Liver (tissue), 10 donors: ENCODE results near the gene TLN1. TPM values are rescaled to one million over a fixed set of nuclear protein-coding genes. Genes with fewer than 3 reads are reported as not detected.
A peak's percentile ranks its signal among the peaks of the same experiment; 100 is the strongest.

Source experiments
- DNase-seq: peaks from one replicate; pipeline ENCODE4 v3.0.0-alpha.2; 2017; ENCODE audit warnings: low spot score
- H3K27ac ChIP-seq, 2 donors: one replicate each; pipeline ENCODE4 v1.7.0; 2013; ENCODE audit warnings: inconsistent platforms in 2 of 2, low read length in 2 of 2, control low read depth in 1 of 2, low read depth in 1 of 2, mild to moderate bottlenecking in 1 of 2
- H3K27me3 ChIP-seq, 4 donors: one replicate each; pipeline versions ENCODE4 v1.6.1 to v1.7.0; 2013; ENCODE audit warnings: low read length in 3 of 4, inconsistent platforms in 1 of 4, mild to moderate bottlenecking in 1 of 4, moderate library complexity in 1 of 4; ENCODE audit not compliant: control insufficient read depth in 4 of 4, insufficient read depth in 4 of 4
- H3K36me3 ChIP-seq, 4 donors: one replicate each; pipeline versions ENCODE4 v1.6.1 to v1.7.0; 2013; ENCODE audit warnings: low read length in 3 of 4, mild to moderate bottlenecking in 3 of 4, low read depth in 1 of 4, moderate library complexity in 1 of 4; ENCODE audit not compliant: control insufficient read depth in 4 of 4, insufficient read depth in 3 of 4
- H3K4me1 ChIP-seq, 4 donors: one replicate each; pipeline versions ENCODE4 v1.6.1 to v1.7.0; 2013; ENCODE audit warnings: low read length in 3 of 4, mild to moderate bottlenecking in 3 of 4, moderate library complexity in 1 of 4; ENCODE audit not compliant: control insufficient read depth in 4 of 4, insufficient read depth in 4 of 4
- H3K4me3 ChIP-seq, 3 donors: one replicate each; pipeline versions ENCODE4 v1.6.1 to v1.7.0; 2013; ENCODE audit warnings: low read length in 3 of 3, control low read depth in 1 of 3, low read depth in 1 of 3, mild to moderate bottlenecking in 1 of 3
- H3K9ac ChIP-seq, 2 donors: one replicate each; pipeline ENCODE4 v1.7.0; 2013; ENCODE audit warnings: low read length in 2 of 2, mild to moderate bottlenecking in 2 of 2, moderate library complexity in 2 of 2, control low read depth in 1 of 2, low read depth in 1 of 2
- H3K9me3 ChIP-seq, 4 donors: one replicate each; pipeline versions ENCODE4 v1.6.1 to v1.7.0; 2013; ENCODE audit warnings: low read length in 3 of 4; ENCODE audit not compliant: control insufficient read depth in 4 of 4
- FOXA1 ChIP-seq: IDR thresholded peaks from 2 replicates; pipeline ENCODE4 v1.6.1; 2016; ENCODE audit warnings: antibody characterized with exemption
- FOXA2 ChIP-seq: IDR thresholded peaks from 2 replicates; pipeline ENCODE4 v1.6.1; 2016; ENCODE audit warnings: antibody characterized with exemption
- GABPA ChIP-seq, 2 donors: IDR thresholded peaks in 1 of 2; conservative IDR thresholded peaks in 1 of 2; 2 replicates each; pipeline ENCODE4 v1.6.1; 2016; ENCODE audit warnings: antibody characterized with exemption in 2 of 2, mild to moderate bottlenecking in 1 of 2, moderate library complexity in 1 of 2
- HNF4A ChIP-seq, 2 donors: conservative IDR thresholded peaks; 2 replicates each; pipeline ENCODE4 v1.6.1; 2016; ENCODE audit warnings: antibody characterized with exemption in 2 of 2, mild to moderate bottlenecking in 2 of 2
- RAD21 ChIP-seq, 2 donors: IDR thresholded peaks; 2 replicates each; pipeline ENCODE4 v1.6.1; 2016; ENCODE audit warnings: antibody characterized with exemption in 2 of 2, mild to moderate bottlenecking in 2 of 2
- TAF1 ChIP-seq: conservative IDR thresholded peaks from 2 replicates; pipeline ENCODE4 v1.6.1; 2016; ENCODE audit warnings: antibody characterized with exemption, mild to moderate bottlenecking
- YY1 ChIP-seq: IDR thresholded peaks from 2 replicates; pipeline ENCODE4 v1.6.1; 2016; ENCODE audit warnings: antibody characterized with exemption, mild to moderate bottlenecking
- WGBS: extraction: QIAGEN DNeasy Blood & Tissue Kit; methylation state at CpG from one replicate; pipeline ENCODE4 v1.1.7; 2013; 5-methylcytosine and 5-hydroxymethylcytosine counted together
- polyA plus RNA-seq, 2 donors: library from polyadenylated mRNA; stranded (reverse) in 1 of 2; unstranded in 1 of 2; fragments of 200-250 nt in 1 of 2; fragments of >200 nt in 1 of 2; fragmentation: Nextera tagmentation in 1 of 2; extraction: Ambion mirVana in 1 of 2; gene quantifications; one replicate each; pipeline versions ENCODE4 v1.2.1 to v1.2.3, GENCODE V29; 2013 to 2015
- small RNA-seq: library from RNA; depleted of rRNA; stranded (forward); fragments of <200 nt; gene quantifications from one replicate; pipeline ENCODE3, GENCODE V24; 2014
- total RNA-seq, 2 donors: library from RNA; depleted of rRNA; stranded (reverse); fragments of >200 nt; gene quantifications; one replicate each; pipeline ENCODE4 v1.2.3, GENCODE V29; 2014
- TF ChIP-seq, protein P1 (sequence below): IDR thresholded peaks from 2 replicates; pipeline ENCODE4 v1.6.1; 2016; ENCODE audit warnings: antibody characterized with exemption
- TF ChIP-seq, protein P2 (sequence below): IDR thresholded peaks from 2 replicates; pipeline ENCODE4 v1.6.1; 2016; ENCODE audit warnings: antibody characterized with exemption
- TF ChIP-seq, protein P3 (sequence below): IDR thresholded peaks from 2 replicates; pipeline ENCODE4 v1.6.1; 2016; ENCODE audit warnings: antibody characterized with exemption, mild to moderate bottlenecking
- donor health status: healthy.
- donor health status: healthy.
- donor health status: healthy.
- donor health status: healthy.
- donor health status: healthy.

Gene TLN1
- total and polyA plus RNA-seq, 4 donors: 24.5 to 184 (median 125) TPM

DNA sequence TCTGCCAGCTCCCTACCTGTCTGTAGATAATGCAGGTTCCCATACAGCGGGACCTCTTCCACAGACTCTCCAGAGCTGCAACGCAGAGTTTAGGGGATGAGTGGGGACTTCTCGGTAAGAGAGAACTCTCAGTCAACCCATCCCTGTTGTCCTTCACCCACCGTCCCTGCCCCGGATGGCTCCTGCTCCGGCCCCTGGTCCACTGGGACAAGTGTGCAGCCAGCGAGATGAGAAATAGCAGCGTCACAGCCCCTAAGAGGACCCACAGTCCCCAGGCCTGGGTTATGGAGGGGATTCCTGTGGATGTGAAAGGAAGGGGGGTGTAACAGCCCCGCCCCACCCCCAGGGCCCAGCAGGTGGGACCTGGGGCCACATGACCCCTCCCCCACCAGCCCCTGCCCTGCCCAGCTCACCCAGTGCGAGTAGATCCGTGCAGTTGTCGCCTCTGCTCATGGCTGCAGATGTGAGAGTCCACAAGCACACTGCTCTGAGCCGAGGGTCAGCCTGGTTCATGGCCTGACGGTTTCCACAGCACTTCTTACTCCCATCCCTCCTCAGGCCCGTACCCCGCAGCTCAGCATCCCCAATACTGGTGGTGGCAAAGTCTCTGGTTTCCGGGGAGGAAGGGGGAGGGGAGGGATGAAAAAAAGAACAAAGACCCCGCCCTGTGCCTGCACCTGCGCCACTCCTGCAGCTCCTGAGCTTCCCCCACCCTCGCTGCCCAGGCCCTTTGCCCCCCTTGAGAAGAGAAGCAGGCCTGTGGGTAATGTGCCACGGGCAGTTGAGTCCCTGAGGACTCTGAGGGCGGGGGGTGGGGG is 81.4 kb downstream of the TLN1 start, which contains the start of gene SIT1:
SIT1 (minus strand) TSS at position 591 of the 818 bp plus-strand sequence; CDS start at position 513, 78 bp downstream.
- Histone ChIP-seq H3K36me3 (no peaks in the 10 kb centered on the region), H3K9me3 (no peaks in the 10 kb centered on the region), H3K27me3 (no peaks in the 10 kb centered on the region), H3K4me1 (peaks cover 0 to 8% (median 4%) of the 10 kb centered on the region in 4 donors), H3K4me3 (no peak within 1 kb of the TSS), H3K9ac (no peak within 1 kb of the TSS), H3K27ac (peak within 1 kb of the TSS in 1 of 2 donors; percentile 42)
- DNase-seq: no peak
- no peak for TF ChIP-seq RAD21 (IDR thresholded peaks at IDR 0.05)
- TF ChIP-seq GABPA (IDR thresholded peaks at IDR 0.05 in 1 of 2, conservative IDR thresholded peaks at IDR 0.05 in 1 of 2): no peak
- no peak for TF ChIP-seq HNF4A (conservative IDR thresholded peaks at IDR 0.05)
- no peak for TF ChIP-seq TAF1
- WGBS: 67% methylated on average over 22 of the region's 22 CpGs

DNA sequence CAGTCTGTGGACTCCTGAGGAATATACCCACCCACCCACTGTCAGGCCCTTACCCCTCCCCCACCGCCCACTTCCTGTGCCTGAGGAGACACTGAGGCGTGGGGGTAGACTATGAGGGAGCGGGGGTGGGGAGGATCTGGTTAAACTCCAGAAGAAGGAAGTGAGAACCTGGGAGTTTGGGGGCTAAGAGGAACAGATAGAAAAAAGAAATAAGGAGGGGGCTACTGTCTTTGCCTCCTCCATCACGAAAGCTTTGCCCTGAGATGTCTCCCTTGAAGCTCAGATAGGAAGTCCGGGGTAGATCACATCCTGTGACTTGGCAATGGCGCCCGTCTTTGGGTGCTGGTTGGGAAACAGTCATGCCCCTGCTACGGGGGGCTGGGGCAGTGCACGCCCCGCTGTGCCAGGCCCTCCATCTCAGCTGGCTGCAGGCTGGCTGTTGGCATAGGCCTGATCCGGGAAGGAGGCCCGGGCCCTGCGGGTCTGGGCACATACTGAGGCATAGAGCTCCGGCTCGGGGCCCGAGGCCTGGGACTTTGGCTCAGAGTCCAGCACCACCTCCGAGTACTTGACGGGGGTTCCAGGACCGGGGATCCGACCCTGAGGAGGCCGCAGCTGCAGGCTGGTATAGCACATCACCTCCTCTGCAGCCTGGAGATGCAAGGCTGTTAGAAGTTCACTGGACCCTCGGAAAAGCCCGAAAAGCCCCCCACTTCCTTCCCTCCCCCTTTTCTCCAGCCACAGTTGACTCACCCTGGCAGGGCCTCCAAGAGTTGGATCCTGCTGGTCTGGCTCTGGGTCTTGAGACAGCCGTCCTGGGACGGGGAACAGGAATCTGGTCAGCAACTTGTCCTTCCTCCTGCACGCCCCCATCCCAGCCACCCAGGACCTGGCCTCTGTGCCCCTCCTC is 82.3 kb downstream of the TLN1 start:
- no peaks in the 10 kb centered on the region for H3K27me3 ChIP-seq
- 84% methylated on average over 26 of the region's 26 CpGs for WGBS
- TF ChIP-seq FOXA1 (no peak), HNF4A (conservative IDR thresholded peaks at IDR 0.05) (no peak), YY1 (no peak), FOXA2 (no peak)
- TF ChIP-seq, protein P1, sequence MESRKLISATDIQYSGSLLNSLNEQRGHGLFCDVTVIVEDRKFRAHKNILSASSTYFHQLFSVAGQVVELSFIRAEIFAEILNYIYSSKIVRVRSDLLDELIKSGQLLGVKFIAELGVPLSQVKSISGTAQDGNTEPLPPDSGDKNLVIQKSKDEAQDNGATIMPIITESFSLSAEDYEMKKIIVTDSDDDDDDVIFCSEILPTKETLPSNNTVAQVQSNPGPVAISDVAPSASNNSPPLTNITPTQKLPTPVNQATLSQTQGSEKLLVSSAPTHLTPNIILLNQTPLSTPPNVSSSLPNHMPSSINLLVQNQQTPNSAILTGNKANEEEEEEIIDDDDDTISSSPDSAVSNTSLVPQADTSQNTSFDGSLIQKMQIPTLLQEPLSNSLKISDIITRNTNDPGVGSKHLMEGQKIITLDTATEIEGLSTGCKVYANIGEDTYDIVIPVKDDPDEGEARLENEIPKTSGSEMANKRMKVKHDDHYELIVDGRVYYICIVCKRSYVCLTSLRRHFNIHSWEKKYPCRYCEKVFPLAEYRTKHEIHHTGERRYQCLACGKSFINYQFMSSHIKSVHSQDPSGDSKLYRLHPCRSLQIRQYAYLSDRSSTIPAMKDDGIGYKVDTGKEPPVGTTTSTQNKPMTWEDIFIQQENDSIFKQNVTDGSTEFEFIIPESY: no peak
- TF ChIP-seq, protein P2, sequence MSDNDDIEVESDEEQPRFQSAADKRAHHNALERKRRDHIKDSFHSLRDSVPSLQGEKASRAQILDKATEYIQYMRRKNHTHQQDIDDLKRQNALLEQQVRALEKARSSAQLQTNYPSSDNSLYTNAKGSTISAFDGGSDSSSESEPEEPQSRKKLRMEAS: no peak
- TF ChIP-seq, protein P3, sequence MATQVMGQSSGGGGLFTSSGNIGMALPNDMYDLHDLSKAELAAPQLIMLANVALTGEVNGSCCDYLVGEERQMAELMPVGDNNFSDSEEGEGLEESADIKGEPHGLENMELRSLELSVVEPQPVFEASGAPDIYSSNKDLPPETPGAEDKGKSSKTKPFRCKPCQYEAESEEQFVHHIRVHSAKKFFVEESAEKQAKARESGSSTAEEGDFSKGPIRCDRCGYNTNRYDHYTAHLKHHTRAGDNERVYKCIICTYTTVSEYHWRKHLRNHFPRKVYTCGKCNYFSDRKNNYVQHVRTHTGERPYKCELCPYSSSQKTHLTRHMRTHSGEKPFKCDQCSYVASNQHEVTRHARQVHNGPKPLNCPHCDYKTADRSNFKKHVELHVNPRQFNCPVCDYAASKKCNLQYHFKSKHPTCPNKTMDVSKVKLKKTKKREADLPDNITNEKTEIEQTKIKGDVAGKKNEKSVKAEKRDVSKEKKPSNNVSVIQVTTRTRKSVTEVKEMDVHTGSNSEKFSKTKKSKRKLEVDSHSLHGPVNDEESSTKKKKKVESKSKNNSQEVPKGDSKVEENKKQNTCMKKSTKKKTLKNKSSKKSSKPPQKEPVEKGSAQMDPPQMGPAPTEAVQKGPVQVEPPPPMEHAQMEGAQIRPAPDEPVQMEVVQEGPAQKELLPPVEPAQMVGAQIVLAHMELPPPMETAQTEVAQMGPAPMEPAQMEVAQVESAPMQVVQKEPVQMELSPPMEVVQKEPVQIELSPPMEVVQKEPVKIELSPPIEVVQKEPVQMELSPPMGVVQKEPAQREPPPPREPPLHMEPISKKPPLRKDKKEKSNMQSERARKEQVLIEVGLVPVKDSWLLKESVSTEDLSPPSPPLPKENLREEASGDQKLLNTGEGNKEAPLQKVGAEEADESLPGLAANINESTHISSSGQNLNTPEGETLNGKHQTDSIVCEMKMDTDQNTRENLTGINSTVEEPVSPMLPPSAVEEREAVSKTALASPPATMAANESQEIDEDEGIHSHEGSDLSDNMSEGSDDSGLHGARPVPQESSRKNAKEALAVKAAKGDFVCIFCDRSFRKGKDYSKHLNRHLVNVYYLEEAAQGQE: no peak
- DNase-seq: no peak
- no peak overlapping the region for H3K4me3 ChIP-seq
- no peak overlapping the region for H3K9ac ChIP-seq
- H3K9me3 ChIP-seq: no peaks in the 10 kb centered on the region
- H3K4me1 ChIP-seq: peaks cover 0 to 8% (median 4%) of the 10 kb centered on the region in 4 donors
- peak overlapping the region in 1 of 2 donors; percentile 41 for H3K27ac ChIP-seq
- no peaks in the 10 kb centered on the region for H3K36me3 ChIP-seq

Small RNA genes within 50 kb of the gene (small RNA-seq; reads per million reads assigned to genes)
- gene MIR6853 (not detected), gene RMRP (not detected), gene RN7SL22P (not detected)

Other genes starting within 250 kb of the TLN1 start
- gene RUSC2, start 242.1 kb downstream of the TLN1 start, total RNA-seq: 1 to 10 TPM; 2.1 to 6.3 TPM
- 1 to 10 TPM; 3.2 to 5.4 TPM for gene RUSC2, start 242.1 kb downstream of the TLN1 start, polyA plus RNA-seq
- 1 to 10 TPM; 3.9 to 9.8 TPM for gene TESK1, start 126.9 kb downstream of the TLN1 start, total RNA-seq
- gene TESK1, start 126.9 kb downstream of the TLN1 start, polyA plus RNA-seq: 10 to 100 TPM in 1 of 2 donors, 1 to 10 TPM in 1; 3.7 to 12.5 TPM
- 1 to 10 TPM; 4.7 to 5.7 TPM for gene CD72, start 113.8 kb downstream of the TLN1 start, total RNA-seq
- gene CD72, start 113.8 kb downstream of the TLN1 start, polyA plus RNA-seq: 1 to 10 TPM; 2.0 to 2.2 TPM
- 1 to 10 TPM in 1 of 2 donors, under 1 TPM in 1; 0.25 to 1.1 TPM for gene SIT1, start 81.3 kb downstream of the TLN1 start, total RNA-seq
- gene SIT1, start 81.3 kb downstream of the TLN1 start, polyA plus RNA-seq: under 1 TPM; 0.17 to 0.44 TPM
- over 10,000 TPM in 1 of 2 donors, 1,000 to 10,000 TPM in 1; 5,304 to 67,037 TPM for gene RMRP, start 74.2 kb downstream of the TLN1 start, total RNA-seq
- 10 to 100 TPM in 1 of 2 donors, 1 to 10 TPM in 1; 5.3 to 50.9 TPM for gene RMRP, start 74.2 kb downstream of the TLN1 start, polyA plus RNA-seq
- gene CCDC107, start 73.9 kb downstream of the TLN1 start, total RNA-seq: 1 to 10 TPM; 5.4 to 6.7 TPM
- gene CCDC107, start 73.9 kb downstream of the TLN1 start, polyA plus RNA-seq: 10 to 100 TPM; 14.2 to 20.2 TPM
- 1 to 10 TPM in 1 of 2 donors, under 1 TPM in 1; under 0.01 to 7.4 TPM for gene ARHGEF39, start 67.0 kb downstream of the TLN1 start, total RNA-seq
- gene ARHGEF39, start 67.0 kb downstream of the TLN1 start, polyA plus RNA-seq: under 1 TPM; 0.74 TPM
- gene CA9, start 58.3 kb downstream of the TLN1 start, total RNA-seq: under 1 TPM; 0.47 to 0.67 TPM
- gene CA9, start 58.3 kb downstream of the TLN1 start, polyA plus RNA-seq: 1 to 10 TPM in 1 of 2 donors, under 1 TPM in 1; 0.93 to 2.2 TPM
- 10 to 100 TPM in 1 of 2 donors, 1 to 10 TPM in 1; 4.3 to 23.7 TPM for gene TPM2, start 42.3 kb downstream of the TLN1 start, total RNA-seq
- gene TPM2, start 42.3 kb downstream of the TLN1 start, polyA plus RNA-seq: 10 to 100 TPM in 1 of 2 donors, 1 to 10 TPM in 1; 4.2 to 31.4 TPM
- gene CREB3, start 471 bp upstream of the TLN1 start, total RNA-seq: 10 to 100 TPM in 1 of 2 donors, 1 to 10 TPM in 1; 9.2 to 21.3 TPM
- gene CREB3, start 471 bp upstream of the TLN1 start, polyA plus RNA-seq: 10 to 100 TPM; 14.9 to 21.4 TPM
- gene GBA2, start 17.0 kb upstream of the TLN1 start, total RNA-seq: 10 to 100 TPM; 24.1 to 65.3 TPM
- gene GBA2, start 17.0 kb upstream of the TLN1 start, polyA plus RNA-seq: 10 to 100 TPM; 24.5 to 27.1 TPM
- 10 to 100 TPM in 1 of 2 donors, 1 to 10 TPM in 1; 5.1 to 10.7 TPM for gene RGP1, start 17.1 kb upstream of the TLN1 start, total RNA-seq
- 1 to 10 TPM; 2.6 to 6.6 TPM for gene RGP1, start 17.1 kb upstream of the TLN1 start, polyA plus RNA-seq
- not detected for gene MSMP, start 22.1 kb upstream of the TLN1 start, total RNA-seq
- not detected for gene MSMP, start 22.1 kb upstream of the TLN1 start, polyA plus RNA-seq
- gene NPR2, start 59.4 kb upstream of the TLN1 start, total RNA-seq: 10 to 100 TPM in 1 of 2 donors, 1 to 10 TPM in 1; 9.4 to 17.1 TPM
- gene NPR2, start 59.4 kb upstream of the TLN1 start, polyA plus RNA-seq: 10 to 100 TPM in 1 of 2 donors, 1 to 10 TPM in 1; 8.6 to 13.0 TPM
- under 1 TPM; 0.25 to 0.56 TPM for gene SPAG8, start 80.1 kb upstream of the TLN1 start, total RNA-seq
- gene SPAG8, start 80.1 kb upstream of the TLN1 start, polyA plus RNA-seq: under 1 TPM; 0.14 TPM
- gene HINT2, start 82.8 kb upstream of the TLN1 start, total RNA-seq: 10 to 100 TPM; 34.3 to 35.0 TPM
- gene HINT2, start 82.8 kb upstream of the TLN1 start, polyA plus RNA-seq: 100 to 1,000 TPM; 117 to 176 TPM
- gene FAM221B, start 96.5 kb upstream of the TLN1 start, total RNA-seq: not detected
- gene FAM221B, start 96.5 kb upstream of the TLN1 start, polyA plus RNA-seq: under 1 TPM in 1 of 2 donors, not detected in 1; 0.35 TPM
- gene TMEM8B, start 97.0 kb upstream of the TLN1 start, total RNA-seq: 1 to 10 TPM; 3.1 to 5.4 TPM
- 1 to 10 TPM; 1.1 to 2.3 TPM for gene TMEM8B, start 97.0 kb upstream of the TLN1 start, polyA plus RNA-seq
- gene OR13J1, start 138.2 kb upstream of the TLN1 start, total RNA-seq: not detected
- not detected for gene OR13J1, start 138.2 kb upstream of the TLN1 start, polyA plus RNA-seq
- under 1 TPM; 0.08 to 0.09 TPM for gene HRCT1, start 174.0 kb upstream of the TLN1 start, total RNA-seq
- 1 to 10 TPM in 1 of 2 donors, under 1 TPM in 1; 0.44 to 2.9 TPM for gene HRCT1, start 174.0 kb upstream of the TLN1 start, polyA plus RNA-seq
- gene SPAAR, start 177.3 kb upstream of the TLN1 start, total RNA-seq: 1 to 10 TPM in 1 of 2 donors, under 1 TPM in 1; 0.65 to 2.4 TPM
- gene SPAAR, start 177.3 kb upstream of the TLN1 start, polyA plus RNA-seq: 1 to 10 TPM; 1.1 TPM
- not detected for gene OR2S2, start 226.0 kb upstream of the TLN1 start, total RNA-seq
- not detected for gene OR2S2, start 226.0 kb upstream of the TLN1 start, polyA plus RNA-seq